H1 (cell line): Measurements from ENCODE around the gene NRM. TPM values are rescaled to one million over a fixed set of nuclear protein-coding genes. Genes with fewer than 3 reads are reported as not detected.
"Not testable (repeated sequence)": the region's sequence is repeated elsewhere in the genome, so short reads cannot be mapped to it uniquely, and the experiment has no call there.

Source experiments
- CTCF ChIA-PET: fragments of 300-600 bp; sonication (Branson Sonifier 250); formaldehyde crosslinking; loops from one replicate; lab custom pipeline; 2021; ENCODE audit not compliant: partially characterized antibody; lab: Charles Lee
- POLR2A ChIA-PET: fragments of 300-600 bp; sonication (Branson Sonifier 250); formaldehyde crosslinking; loops from one replicate; lab custom pipeline; 2021; ENCODE audit warnings: inconsistent platforms; ENCODE audit not compliant: partially characterized antibody; lab: Charles Lee
- DNase-seq, 2 experiments: peaks; one replicate each; pipeline versions ENCODE4 v3.0.0 to v3.0.0-alpha.2; 2010 to 2022; ENCODE audit warnings: low spot score in 2 of 2, low read depth in 1 of 2, mixed read lengths in 1 of 2
- FAIRE-seq: peaks from 2 replicates; lab custom pipeline; 2011; peaks lifted over from hg19 to GRCh38; lab: Jason Lieb, UNC
- H2AFZ ChIP-seq: 2 replicates; pipeline ENCODE4 v1.8.1; 2012; ENCODE audit warnings: low read length, inconsistent platforms
- H2AK5ac ChIP-seq: 2 replicates; pipeline ENCODE4 v1.6.1; 2013; ENCODE audit warnings: low read depth, low read length
- H2BK120ac ChIP-seq: replicated peaks from 2 replicates; pipeline ENCODE3; 2013; ENCODE audit warnings: low read depth, low read length, inconsistent platforms
- H2BK12ac ChIP-seq: 2 replicates; pipeline ENCODE4 v1.6.1; 2013; ENCODE audit warnings: low read depth, low read length
- H2BK15ac ChIP-seq: 2 replicates; pipeline ENCODE4 v1.6.1; 2013; ENCODE audit warnings: low read length
- H2BK20ac ChIP-seq: 2 replicates; pipeline ENCODE4 v1.6.1; 2013; ENCODE audit warnings: low read length
- H2BK5ac ChIP-seq: 2 replicates; pipeline ENCODE4 v1.6.1; 2013; ENCODE audit warnings: low read depth, low read length
- H3K14ac ChIP-seq: 2 replicates; pipeline ENCODE4 v1.6.1; 2013; ENCODE audit warnings: inconsistent platforms; ENCODE audit not compliant: insufficient read length
- H3K18ac ChIP-seq: 2 replicates; pipeline ENCODE4 v1.6.1; 2013; ENCODE audit warnings: low read length; ENCODE audit errors: extremely low read depth
- H3K23ac ChIP-seq: 2 replicates; pipeline ENCODE4 v1.6.1; 2013; ENCODE audit warnings: inconsistent platforms; ENCODE audit not compliant: insufficient read length
- H3K23me2 ChIP-seq: 2 replicates; pipeline ENCODE4 v1.6.1; 2013; ENCODE audit warnings: low read depth, low read length
- H3K27ac ChIP-seq: 2 replicates; pipeline ENCODE4 v1.6.1; 2011; ENCODE audit warnings: low read depth, low read length, inconsistent platforms
- H3K27me3 ChIP-seq, 4 experiments: replicated peaks in 1 of 4; 1 replicate in 1 of 4; 2 replicates in 3 of 4; pipeline versions ENCODE4 v1.6.1 to v1.8.1; 2011 to 2013; ENCODE audit warnings: low read length in 3 of 4, mild to moderate bottlenecking in 3 of 4, inconsistent platforms in 2 of 4, mixed read lengths in 2 of 4, moderate library complexity in 1 of 4; ENCODE audit not compliant: control insufficient read depth in 3 of 4, insufficient read depth in 3 of 4; ENCODE audit errors: extremely low read depth in 1 of 4
- H3K36me3 ChIP-seq, 4 experiments: 2 replicates each; pipeline versions ENCODE4 v1.6.1 to v1.8.1; 2011 to 2013; ENCODE audit warnings: mild to moderate bottlenecking in 4 of 4, low read length in 3 of 4, moderate library complexity in 2 of 4, control low read depth in 1 of 4, inconsistent platforms in 1 of 4; ENCODE audit not compliant: insufficient read depth in 4 of 4, control insufficient read depth in 2 of 4
- H3K4ac ChIP-seq: replicated peaks from 2 replicates; pipeline ENCODE3; 2013; ENCODE audit warnings: low read length, low read depth, mixed read lengths, inconsistent platforms; ENCODE audit not compliant: insufficient read length
- H3K4me1 ChIP-seq, 4 experiments: replicated peaks in 1 of 4; 1 replicate in 1 of 4; 2 replicates in 3 of 4; pipeline versions ENCODE4 v1.6.1 to v1.8.1; 2011 to 2013; ENCODE audit warnings: low read length in 3 of 4, inconsistent platforms in 2 of 4, mixed read lengths in 1 of 4; ENCODE audit not compliant: insufficient read depth in 4 of 4, control insufficient read depth in 3 of 4
- H3K4me2 ChIP-seq, 2 experiments: 2 replicates each; pipeline versions ENCODE4 v1.6.1 to v1.8.1; 2011 to 2013; ENCODE audit warnings: low read depth in 2 of 2, low read length in 2 of 2, control low read depth in 1 of 2, inconsistent platforms in 1 of 2, mild to moderate bottlenecking in 1 of 2; ENCODE audit not compliant: insufficient read depth in 1 of 2
- H3K4me3 ChIP-seq, 4 experiments: fragments of 200-600, 300-600 bp in 1 of 4; sonication (generic), shearing (Covaris generic), sonication (Bioruptor Twin) in 1 of 4; 2 replicates each; pipeline versions ENCODE4 v1.5.1 to v1.8.1; 2011 to 2016; ENCODE audit warnings: low read length in 4 of 4, low read depth in 3 of 4, control low read depth in 2 of 4, inconsistent platforms in 2 of 4, mild to moderate bottlenecking in 2 of 4, mixed read lengths in 1 of 4, moderate library complexity in 1 of 4; ENCODE audit not compliant: insufficient read depth in 2 of 4; ENCODE audit errors: extremely low read depth in 1 of 4
- H3K56ac ChIP-seq: replicated peaks from 2 replicates; pipeline ENCODE3; 2013; ENCODE audit warnings: low read depth, mild to moderate bottlenecking, mixed read lengths, low read length, inconsistent platforms; ENCODE audit not compliant: insufficient read length
- H3K79me1 ChIP-seq: 2 replicates; pipeline ENCODE4 v1.6.1; 2013; ENCODE audit warnings: low read depth, low read length, control low read depth
- H3K79me2 ChIP-seq, 2 experiments: 2 replicates each; pipeline versions ENCODE4 v1.6.1 to v1.8.1; 2012 to 2013; ENCODE audit warnings: low read length in 2 of 2, mild to moderate bottlenecking in 2 of 2, inconsistent platforms in 1 of 2; ENCODE audit not compliant: insufficient read depth in 2 of 2, control insufficient read depth in 1 of 2
- H3K9ac ChIP-seq, 4 experiments: replicated peaks in 1 of 4; 1 replicate in 1 of 4; 2 replicates in 3 of 4; pipeline versions ENCODE4 v1.6.1 to v1.8.1; 2011 to 2013; ENCODE audit warnings: low read depth in 3 of 4, low read length in 3 of 4, control low read depth in 2 of 4, mild to moderate bottlenecking in 2 of 4, moderate library complexity in 2 of 4, inconsistent platforms in 1 of 4; ENCODE audit errors: extremely low read depth in 1 of 4
- H3K9me3 ChIP-seq, 2 experiments: 2 replicates each; pipeline versions ENCODE4 v1.6.1 to v1.8.1; 2012 to 2013; ENCODE audit warnings: mild to moderate bottlenecking in 2 of 2, moderate library complexity in 2 of 2, control low read depth in 1 of 2, inconsistent platforms in 1 of 2, low read depth in 1 of 2, low read length in 1 of 2, mixed read lengths in 1 of 2; ENCODE audit not compliant: insufficient read depth in 2 of 2
- H4K20me1 ChIP-seq, 2 experiments: replicated peaks in 1 of 2; 2 replicates each; pipeline versions ENCODE3 to v1.8.1; 2011 to 2013; ENCODE audit warnings: inconsistent platforms in 2 of 2, low read length in 2 of 2, mild to moderate bottlenecking in 1 of 2; ENCODE audit not compliant: insufficient read depth in 2 of 2, control insufficient read depth in 1 of 2
- H4K5ac ChIP-seq: 2 replicates; pipeline ENCODE4 v1.6.1; 2013; ENCODE audit warnings: low read length, low read depth, mixed read lengths, inconsistent platforms; ENCODE audit not compliant: insufficient read length
- H4K8ac ChIP-seq: 2 replicates; pipeline ENCODE4 v1.8.0; 2013; ENCODE audit warnings: mild to moderate bottlenecking, moderate library complexity, low read length, inconsistent platforms; ENCODE audit not compliant: insufficient read depth; ENCODE audit errors: extremely low read depth
- H4K91ac ChIP-seq: replicated peaks from 2 replicates; pipeline ENCODE3; 2013; ENCODE audit warnings: low read length, mixed read lengths, inconsistent platforms; ENCODE audit not compliant: insufficient read length
- POLR2A ChIP-seq, 2 experiments: IDR thresholded peaks; 1 replicate in 1 of 2; 2 replicates in 1 of 2; pipeline ENCODE4 v1.6.1; 2011; ENCODE audit warnings: low read depth in 2 of 2, low read length in 2 of 2, mild to moderate bottlenecking in 2 of 2; ENCODE audit errors: control extremely low read depth in 1 of 2
- POLR2AphosphoS5 ChIP-seq: IDR thresholded peaks from 2 replicates; pipeline ENCODE4 v1.6.1; 2011; ENCODE audit warnings: low read depth, low read length
- WGBS, 2 experiments: shearing (Covaris generic) in 1 of 2; methylation state at CpG; one replicate each; pipeline versions ENCODE4 v1.1.6 to v1.1.7; 2013 to 2015; ENCODE audit warnings: low lambda C conversion rate in 2 of 2, mixed read lengths in 2 of 2, inconsistent platforms in 1 of 2, low coverage in 1 of 2, missing lambda C conversion rate in 1 of 2; ENCODE audit not compliant: insufficient replicate concordance in 2 of 2, insufficient coverage in 1 of 2, insufficient read length in 1 of 2; ENCODE audit errors: extremely low coverage in 1 of 2, missing lambda C conversion rate in 1 of 2; 5-methylcytosine and 5-hydroxymethylcytosine counted together
- polyA plus RNA-seq, 7 experiments: library from polyadenylated mRNA; depleted of rRNA in 3 of 7; stranded (reverse) in 5 of 7; unstranded in 2 of 7; fragments of >200 nt in 5 of 7; fragments of 200-250 nt in 2 of 7; gene quantifications; 1 replicate in 5 of 7; 2 replicates in 1 of 7; 4 replicates in 1 of 7; pipeline versions ENCODE4 v1.2.1 to v1.2.3, GENCODE V29; 2011 to 2013; ENCODE audit warnings: missing spikeins in 2 of 7, mixed read lengths in 2 of 7
- total RNA-seq: library from RNA; stranded (reverse); fragmentation: NEBNext Ultra II Directional; extraction: Animal tissue kit (Norgen Biotek cat#: 25700); gene quantifications from 2 replicates; pipeline ENCODE4 v1.2.1, GENCODE V29; 2021

The NRM gene
- total and polyA plus RNA-seq, 2 of the 8 experiments (the other 6 are each of a cell fraction or from before 2014, with no cell fraction given), result 27.3 to 50.4 TPM

DNA sequence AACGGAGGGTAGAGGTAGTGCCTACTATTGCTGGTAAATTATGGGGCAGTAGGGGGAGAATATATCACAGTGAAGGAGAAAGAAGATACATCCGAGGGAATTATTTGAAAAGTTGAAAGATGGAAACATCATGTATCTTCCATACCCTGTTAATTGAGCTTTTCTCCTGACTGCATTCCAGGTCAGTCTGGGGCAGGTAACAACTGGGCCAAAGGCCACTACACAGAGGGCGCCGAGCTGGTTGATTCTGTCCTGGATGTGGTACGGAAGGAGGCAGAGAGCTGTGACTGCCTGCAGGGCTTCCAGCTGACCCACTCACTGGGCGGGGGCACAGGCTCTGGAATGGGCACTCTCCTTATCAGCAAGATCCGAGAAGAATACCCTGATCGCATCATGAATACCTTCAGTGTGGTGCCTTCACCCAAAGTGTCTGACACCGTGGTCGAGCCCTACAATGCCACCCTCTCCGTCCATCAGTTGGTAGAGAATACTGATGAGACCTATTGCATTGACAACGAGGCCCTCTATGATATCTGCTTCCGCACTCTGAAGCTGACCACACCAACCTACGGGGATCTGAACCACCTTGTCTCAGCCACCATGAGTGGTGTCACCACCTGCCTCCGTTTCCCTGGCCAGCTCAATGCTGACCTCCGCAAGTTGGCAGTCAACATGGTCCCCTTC lies 32.5 kb upstream of the NRM start:
- 91% methylated on average over 16 of the region's 16 CpGs; no CpG with 5 or more reads in 1 of the 2 experiments for WGBS, 2 experiments
- H3K9me3 ChIP-seq, H2AFZ ChIP-seq, H3K27ac ChIP-seq, H2BK12ac ChIP-seq, H2BK5ac ChIP-seq, H3K18ac ChIP-seq, H3K9ac ChIP-seq, H3K23ac ChIP-seq, FAIRE-seq, H3K79me1 ChIP-seq, DNase-seq, H2BK120ac ChIP-seq, H3K14ac ChIP-seq, H3K56ac ChIP-seq, H4K91ac ChIP-seq, H3K27me3 ChIP-seq, H4K8ac ChIP-seq, H2AK5ac ChIP-seq, H3K23me2 ChIP-seq, H4K5ac ChIP-seq, H2BK20ac ChIP-seq, H3K4ac ChIP-seq, H2BK15ac ChIP-seq, H3K4me1 ChIP-seq: not testable (repeated sequence)
- H3K36me3 ChIP-seq, result peaks cover 21 to 48% (median 33%) of the 10 kb centered on the region in 4 experiments
- ChIA-PET POLR2A (interaction anchor here (1.2 to 35.9 kb wide), 17 partner anchors 13 to 159 kb away, joined by 3 to 732 read pairs (median 9); partner anchors contain the start of genes ATAT1, DHX16, FLOT1 and IER3), CTCF (interaction anchor here (0.6 to 8.2 kb wide), 26 partner anchors 9 to 241 kb away, joined by 3 to 61 read pairs (median 6); partner anchors contain the start of genes DHX16 and FLOT1)
- H3K4me2 ChIP-seq, result peak overlapping the region in 1 of 2 experiments; percentile 73; a peak in 3 of 4 replicates
- peaks cover 6 to 39% of the 10 kb centered on the region in 2 experiments for H3K79me2 ChIP-seq
- H4K20me1 ChIP-seq, result peaks cover 8 to 22% of the 10 kb centered on the region in 2 experiments
- H3K4me3 ChIP-seq, result peak overlapping the region in 1 of 4 experiments; percentile 100; a peak in 1 of 8 replicates
- TF ChIP-seq POLR2AphosphoS5, result peak; percentile 77
- peak; percentile 33 to 47; a peak in 2 of 3 replicates for TF ChIP-seq POLR2A (IDR thresholded peaks at IDR 0.05; ENCODE audit: control extremely low read depth in 1 of 2, low read depth in 2 of 2, low read length in 2 of 2)
